Central memory CD4-positive, alpha-beta T cell (primary cell): ENCODE measurements around the gene CTAGE15.
"Not testable (repeated sequence)": the region's sequence is repeated elsewhere in the genome, so short reads cannot be mapped to it uniquely, and the experiment has no call there.

Experiments
- DNase-seq: peaks from one replicate; pipeline ENCODE4 v3.0.0; 2022
- total RNA-seq, 3 experiments: gene quantifications; one replicate each; lab custom pipeline; 2026; lab: John Stamatoyannopoulos, UW

CTAGE15 gene, protein sequence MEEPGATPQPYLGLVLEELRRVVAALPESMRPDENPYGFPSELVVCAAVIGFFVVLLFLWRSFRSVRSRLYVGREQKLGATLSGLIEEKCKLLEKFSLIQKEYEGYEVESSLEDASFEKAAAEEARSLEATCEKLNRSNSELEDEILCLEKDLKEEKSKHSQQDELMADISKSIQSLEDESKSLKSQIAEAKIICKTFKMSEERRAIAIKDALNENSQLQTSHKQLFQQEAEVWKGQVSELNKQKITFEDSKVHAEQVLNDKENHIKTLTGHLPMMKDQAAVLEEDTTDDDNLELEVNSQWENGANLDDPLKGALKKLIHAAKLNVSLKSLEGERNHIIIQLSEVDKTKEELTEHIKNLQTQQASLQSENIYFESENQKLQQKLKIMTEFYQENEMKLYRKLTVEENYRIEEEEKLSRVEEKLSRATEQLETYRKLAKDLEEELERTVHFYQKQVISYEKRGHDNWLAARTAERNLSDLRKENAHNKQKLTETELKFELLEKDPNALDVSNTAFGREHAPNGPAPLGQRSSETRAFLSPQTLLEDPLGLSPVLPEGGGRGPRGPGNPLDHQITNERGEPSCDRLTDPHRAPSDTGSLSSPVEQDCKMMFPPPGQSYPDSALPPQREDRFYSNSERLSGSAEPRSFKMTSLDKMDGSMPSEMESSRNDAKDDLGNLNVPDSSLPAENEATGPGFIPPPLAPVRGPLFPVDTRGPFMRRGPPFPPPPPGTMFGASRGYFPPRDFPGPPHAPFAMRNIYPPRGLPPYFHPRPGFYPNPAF
- 0 to 0.04 (median 0) reads per million in 3 experiments for total RNA-seq

DNA sequence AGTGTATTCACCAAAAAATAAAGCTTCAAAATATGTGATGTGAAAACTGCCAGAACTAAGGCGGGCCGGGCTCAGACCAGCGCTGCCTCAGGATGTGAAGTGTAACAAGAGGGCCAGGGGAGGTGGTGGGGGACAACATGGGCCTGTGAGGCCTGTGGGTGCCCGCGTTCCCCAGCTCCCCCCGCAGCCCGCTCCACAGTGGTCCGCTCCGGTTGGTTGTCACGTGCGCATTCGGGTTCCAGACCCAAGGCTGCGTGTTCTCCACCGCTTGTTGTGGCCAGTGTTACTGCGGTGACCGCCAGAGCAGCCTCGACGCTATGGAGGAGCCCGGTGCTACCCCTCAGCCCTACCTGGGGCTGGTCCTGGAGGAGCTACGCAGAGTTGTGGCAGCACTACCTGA, at the start of gene CTAGE15:
TSS of gene CTAGE15 (plus strand) at position 301 of the 400 bp plus-strand sequence. CDS start at position 318, 17 bp downstream.
- DNase-seq: not testable (repeated sequence)

DNA sequence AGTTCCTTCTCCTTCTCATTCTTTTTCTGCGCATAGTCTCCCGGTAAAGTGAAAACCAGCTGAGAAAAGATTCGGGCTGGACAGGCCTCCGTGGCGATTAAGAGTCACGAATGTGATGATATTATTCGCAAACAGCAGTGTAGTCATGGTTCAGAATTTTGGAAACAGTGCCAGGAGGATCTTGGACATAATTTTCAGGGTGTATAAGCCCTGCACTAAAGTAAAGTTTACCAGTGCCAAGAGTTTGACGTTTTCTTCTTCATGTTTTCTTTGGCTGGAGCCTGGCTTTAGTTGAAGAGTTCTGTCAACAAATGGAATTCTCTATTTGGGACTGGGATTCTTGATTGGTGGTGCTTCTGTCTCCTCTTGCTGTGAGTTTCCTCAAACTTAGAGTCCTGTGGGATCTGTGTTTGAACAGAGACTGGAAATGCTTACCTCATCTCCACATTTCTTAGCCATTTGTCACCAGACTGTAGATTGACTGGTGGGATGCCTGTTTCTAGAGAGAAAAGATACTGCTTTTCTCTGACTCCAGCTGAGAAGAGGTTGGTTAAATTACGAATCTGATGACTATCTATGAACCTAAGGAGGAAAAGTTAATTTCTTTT, 49.2 kb upstream of the CTAGE15 start:
- not testable (repeated sequence) for DNase-seq

DNA sequence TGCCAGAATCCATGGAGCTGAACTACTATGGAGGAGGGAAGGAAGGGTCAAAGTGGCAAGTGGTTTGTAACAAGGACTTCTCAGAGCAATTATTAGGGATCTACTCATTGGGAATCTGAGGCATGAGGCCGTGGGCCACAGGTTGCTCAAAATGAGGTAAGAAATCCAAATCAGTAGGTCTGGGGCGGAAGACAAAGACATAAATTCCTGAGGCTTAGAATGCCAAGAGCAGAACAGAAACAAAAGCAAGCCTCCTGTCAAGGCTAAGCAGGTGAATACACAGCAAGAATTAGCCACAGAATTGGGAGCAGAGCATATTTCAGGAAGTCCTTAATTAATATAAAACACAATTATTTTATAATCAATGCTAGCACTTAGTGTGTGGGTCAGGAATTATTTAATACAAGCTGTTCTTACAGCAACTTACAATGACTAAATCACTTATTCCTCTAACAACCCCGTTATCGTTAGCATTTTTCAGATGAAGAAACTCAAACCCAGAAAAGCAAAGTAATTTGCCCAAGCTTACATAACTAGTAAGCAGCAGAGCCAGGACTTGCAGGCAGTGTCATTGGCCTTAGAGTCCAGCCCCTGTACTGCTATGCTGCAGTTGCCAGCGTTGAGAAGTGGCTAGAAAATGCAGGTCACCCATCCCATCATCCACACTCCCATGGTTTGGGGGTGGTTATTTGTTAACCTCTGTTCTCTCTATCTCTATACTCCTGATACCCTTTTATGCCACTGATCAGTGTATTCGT, 40.3 kb upstream of the CTAGE15 start:
- DNase-seq: not testable (repeated sequence)

DNA sequence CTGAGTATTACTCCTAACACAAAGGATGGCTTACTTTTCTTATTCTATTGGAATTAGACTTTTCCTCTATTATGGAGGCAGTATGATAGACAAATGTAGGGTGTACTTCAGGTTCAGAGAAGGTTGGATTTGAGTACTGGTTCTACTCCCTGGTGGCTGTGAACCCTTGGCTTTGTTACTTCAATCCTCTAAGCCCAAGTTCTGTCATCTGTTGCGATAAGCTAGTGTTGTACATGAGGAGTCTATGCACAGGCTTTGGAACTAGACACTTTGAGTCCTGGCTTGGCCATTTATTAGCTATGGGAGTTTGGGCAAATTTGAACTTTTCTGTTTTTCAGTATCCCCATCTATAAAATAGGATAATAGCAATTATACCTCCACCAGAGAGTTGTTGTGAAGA, 39.7 kb upstream of the CTAGE15 start:
- not testable (repeated sequence) for DNase-seq

DNA sequence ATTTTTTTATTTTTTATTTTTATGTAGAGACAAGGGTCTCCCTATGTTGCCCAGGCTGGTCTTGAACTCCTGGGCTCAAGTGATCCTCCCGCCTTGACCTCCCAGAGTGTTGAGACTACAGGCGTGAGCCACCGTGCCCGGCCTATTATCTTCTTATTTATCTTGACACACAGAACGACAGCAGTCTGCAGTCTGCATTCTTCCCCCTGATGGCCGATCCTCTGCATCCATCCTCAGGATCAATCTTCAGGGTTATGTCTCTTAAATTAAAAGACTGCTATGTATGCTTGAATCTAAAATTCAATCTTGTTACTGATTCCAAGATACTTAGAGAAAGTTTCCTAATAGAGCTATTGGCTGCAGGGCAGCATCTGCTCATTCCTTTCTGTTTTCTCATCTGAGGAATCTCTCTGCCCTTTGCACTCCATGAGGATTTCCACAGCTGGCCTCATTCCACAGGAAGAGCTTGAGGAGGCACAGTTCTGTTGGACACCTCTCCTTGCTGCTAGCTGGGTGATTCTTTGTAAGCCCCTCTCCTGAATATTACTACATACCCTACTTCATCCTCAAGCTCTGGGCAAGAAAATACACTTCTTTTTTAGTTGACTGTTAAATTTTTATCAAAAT, 38.3 kb upstream of the CTAGE15 start:
- DNase-seq: not testable (repeated sequence)

DNA sequence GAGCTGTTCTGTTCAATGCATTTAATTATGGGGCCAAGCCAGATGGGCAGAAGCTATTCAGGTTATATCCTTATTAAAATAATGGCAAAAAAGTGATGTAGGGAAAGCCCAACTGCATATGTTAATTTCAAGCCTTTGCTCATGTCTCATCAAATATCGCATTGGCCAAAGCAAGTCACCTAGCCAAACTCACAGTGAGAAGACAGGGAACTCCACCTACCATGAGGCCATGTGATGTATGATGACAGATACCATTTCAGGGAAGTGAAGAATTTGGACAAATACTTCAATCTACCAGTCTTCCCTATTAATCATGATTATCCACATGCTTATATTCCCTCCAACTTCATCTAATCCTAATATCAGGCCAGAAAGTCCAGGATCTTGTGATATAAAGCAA, 35.2 kb upstream of the CTAGE15 start:
- not testable (repeated sequence) for DNase-seq

DNA sequence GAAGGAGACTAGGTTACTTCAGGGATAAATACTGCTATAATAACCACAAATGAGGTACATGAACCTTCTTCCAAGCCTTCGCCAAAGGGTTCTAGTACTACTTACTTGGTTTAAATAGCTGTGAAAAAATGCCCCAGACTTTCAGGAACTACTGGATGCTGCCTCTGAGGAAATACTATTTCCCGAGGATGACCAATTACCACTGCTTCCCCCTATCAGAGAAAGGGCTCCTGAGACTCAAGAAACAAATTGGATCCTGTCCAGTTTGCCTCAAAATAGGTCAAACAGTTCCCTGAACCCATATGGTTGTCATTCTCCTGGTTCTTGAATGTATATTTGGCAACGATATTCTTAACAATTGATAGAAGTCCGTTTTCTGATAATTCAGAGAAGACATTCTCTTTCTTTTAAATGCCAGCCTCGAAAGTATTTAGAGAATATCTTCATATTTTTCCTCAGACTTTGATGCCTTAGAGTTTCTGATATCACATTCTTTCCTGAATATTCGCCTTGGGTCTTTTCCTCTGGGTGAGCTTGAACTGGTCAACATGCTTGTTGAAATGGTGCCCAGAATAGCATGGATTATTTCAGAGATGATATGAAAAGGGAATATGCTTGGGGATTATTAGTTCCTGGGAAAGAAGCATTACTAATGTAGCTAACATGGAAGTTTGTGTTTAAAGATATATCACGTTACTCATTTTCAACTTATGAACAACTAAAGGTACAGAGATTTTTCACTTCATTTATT, 28.1 kb upstream of the CTAGE15 start:
- DNase-seq: not testable (repeated sequence)

DNA sequence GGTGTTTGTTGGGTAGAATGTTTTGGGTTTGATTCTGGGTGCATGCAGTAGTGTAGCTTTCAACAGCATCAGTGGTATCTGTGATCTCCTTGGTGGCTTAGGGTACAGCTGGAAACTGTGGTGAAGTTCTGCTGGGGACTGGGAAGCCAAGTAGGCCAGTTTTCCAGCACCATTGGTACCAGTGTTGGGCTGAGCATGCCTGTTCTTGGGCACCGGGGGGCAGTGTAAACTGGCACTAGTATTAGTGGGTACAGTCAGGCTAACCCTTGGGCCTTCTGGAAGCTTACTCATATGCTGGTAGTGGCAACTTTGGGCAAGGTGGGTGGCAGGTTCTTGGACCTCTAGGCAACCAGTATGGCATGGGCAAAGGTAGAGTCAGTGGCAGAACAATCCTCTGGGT, 15.6 kb upstream of the CTAGE15 start:
- DNase-seq: not testable (repeated sequence)

DNA sequence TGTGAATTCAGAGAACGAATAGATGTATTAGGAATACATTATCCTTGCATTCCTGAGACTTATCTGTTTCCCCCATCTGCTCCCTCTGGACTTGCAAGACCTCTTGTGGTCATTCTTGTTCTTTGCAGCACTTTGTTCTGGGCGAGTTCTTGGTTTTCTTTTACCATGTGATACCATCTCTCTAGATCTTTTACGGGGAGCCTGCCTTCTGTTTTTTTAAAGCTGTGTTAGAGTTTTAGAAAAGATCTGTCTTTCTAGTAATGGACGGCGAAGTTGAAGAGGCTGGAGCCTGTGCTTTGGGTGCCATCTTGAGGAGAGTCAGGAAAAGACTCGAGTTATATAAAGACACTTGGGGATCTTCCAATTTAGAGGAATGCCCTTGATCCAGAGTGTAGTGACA, 8.3 kb upstream of the CTAGE15 start:
- not testable (repeated sequence) for DNase-seq

DNA sequence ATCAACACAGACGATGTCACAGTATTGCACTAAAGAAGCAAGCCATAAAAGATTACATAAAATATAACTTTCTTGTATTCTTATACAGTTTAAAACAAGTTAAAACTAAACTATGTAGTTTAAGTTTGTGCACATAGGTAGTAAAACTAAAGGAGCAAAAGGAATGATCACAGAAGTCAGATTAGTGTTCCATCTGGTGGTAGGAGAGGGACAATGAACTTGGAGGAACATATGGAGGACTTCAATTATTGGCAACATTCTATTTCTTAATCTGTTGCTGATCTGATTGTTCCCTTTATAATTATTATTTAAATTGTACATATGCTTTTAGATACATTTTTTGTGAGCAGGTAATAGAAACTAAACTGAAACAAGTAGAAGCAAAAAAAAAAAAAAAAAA, 5.6 kb upstream of the CTAGE15 start:
- not testable (repeated sequence) for DNase-seq

DNA sequence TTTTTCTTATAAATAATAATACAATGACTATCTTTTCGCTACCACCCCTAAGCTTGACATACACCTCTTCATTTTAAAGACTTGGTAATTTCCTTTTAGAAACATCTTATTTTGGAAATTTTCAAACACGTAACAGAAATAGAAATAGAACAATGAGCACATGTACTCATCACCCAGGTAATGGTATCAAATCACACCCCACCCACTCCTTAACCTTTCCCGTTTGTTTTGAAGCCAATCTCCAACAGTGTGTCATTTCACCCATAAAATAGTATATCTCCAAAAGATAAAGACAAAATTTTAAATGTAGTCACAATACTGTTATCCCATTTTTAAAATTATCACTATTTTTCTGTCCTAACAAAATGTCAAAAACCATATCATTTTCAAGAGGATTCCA, 16.6 kb downstream of the CTAGE15 start:
- DNase-seq: not testable (repeated sequence)

DNA sequence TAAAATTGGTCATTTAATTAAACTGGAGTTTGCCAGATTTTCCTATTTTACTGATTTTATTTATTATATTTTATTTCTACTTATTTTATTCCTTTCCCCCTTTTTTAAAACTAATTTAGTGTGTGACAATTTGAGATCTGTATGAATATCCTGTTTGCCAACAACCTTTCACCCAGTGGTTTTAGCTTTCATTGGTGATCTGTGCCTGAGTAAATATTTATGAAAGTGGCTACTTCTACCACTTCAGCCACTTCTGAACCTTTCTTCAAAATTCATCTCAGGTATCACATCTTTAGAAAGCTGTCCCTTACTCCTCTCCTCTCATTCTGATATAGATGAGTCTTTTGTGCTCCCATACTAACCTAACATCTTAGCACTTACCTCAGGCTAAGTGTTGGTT, 18.3 kb downstream of the CTAGE15 start:
- DNase-seq: not testable (repeated sequence)

DNA sequence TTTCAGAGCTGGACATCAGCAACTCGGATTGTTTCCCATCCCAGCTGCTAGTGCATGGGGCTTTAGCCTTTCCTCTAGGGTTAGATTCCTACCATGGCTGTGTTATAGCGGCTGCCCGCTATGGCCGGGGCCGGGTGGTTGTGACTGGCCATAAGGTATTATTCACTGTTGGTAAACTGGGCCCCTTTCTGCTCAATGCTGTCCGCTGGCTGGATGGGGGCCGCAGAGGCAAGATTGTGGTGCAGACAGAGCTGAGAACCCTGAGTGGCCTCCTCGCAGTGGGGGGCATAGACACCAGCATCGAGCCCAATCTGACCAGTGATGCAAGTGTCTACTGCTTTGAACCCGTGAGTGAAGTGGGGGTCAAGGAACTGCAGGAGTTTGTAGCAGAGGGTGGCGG, 26.5 kb downstream of the CTAGE15 start:
- DNase-seq: not testable (repeated sequence)

DNA sequence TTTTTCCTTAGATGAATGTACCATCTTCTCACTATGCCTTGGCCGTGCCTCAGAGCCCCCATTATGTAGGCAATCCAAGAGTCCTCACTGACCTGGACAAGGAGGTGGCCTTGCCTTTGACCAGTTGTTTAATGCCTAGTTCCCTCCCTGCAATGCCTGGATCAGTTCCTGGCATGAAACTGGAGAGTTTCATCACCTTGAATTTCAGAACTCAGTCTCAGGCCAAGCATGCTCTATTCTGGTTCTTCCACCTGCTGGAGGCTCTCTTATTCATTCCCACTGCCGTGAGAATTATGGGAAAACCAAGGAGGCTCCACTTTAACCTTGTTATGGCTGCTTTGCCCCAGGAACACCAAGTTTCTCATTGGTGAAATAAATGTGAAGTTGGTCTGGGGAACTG, 31.9 kb downstream of the CTAGE15 start:
- not testable (repeated sequence) for DNase-seq

DNA sequence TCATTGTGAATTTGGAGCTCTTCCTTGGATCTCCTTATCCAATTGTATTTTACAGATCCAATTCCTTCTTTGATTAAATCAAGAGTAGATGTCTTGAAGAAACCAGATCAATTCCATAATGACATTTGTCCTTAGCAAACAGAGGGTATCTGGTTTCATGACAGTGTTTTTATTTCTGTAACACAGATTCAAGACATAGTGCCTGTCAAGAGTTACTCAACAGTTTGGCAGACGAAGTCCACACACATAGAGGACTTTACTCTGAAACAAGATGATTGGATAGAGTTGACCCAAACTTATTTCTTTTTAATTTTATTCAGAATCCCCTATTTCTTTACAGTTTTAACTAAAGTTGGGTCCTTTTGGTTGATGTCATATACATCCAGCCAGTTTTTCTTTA, 34.5 kb downstream of the CTAGE15 start:
- not testable (repeated sequence) for DNase-seq

DNA sequence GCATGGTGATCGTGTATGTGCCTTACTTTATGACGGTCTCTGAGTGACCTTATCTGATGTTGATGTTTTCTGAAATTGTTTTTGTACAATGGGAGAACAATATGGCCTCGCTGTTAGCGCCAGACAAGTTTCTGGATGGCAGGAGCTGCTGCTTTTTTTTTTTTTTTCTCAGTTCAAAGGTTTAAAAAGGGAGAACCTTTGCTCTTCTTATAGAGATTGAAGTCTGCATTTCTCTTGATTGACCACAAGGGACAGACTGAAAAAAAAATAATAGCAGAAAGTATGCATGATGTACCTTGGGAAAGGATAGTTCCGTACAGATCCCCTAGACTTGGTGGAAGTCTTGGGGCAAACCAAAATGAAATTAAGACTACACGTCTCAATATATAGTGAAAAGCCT, 43.9 kb downstream of the CTAGE15 start:
- DNase-seq: not testable (repeated sequence)

DNA sequence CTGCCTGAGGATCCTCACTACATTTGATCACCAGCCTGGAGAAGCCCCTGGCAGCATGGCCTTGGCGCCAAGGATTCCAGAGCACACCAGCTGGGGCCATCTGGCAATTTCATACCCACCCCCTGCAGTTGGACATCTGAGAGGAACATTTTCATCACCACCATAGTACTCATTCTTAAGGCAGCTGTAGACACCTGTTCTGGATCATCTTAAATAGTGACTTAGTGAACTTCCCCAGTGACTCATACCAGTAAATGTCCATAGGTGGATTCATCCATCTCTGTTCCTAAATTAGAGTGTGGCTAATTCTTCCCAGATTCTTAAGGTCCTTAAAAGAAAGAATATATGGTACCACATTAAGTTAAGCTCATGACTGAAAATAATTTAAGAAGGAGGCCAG, 45.6 kb downstream of the CTAGE15 start:
- DNase-seq: not testable (repeated sequence)

DNA sequence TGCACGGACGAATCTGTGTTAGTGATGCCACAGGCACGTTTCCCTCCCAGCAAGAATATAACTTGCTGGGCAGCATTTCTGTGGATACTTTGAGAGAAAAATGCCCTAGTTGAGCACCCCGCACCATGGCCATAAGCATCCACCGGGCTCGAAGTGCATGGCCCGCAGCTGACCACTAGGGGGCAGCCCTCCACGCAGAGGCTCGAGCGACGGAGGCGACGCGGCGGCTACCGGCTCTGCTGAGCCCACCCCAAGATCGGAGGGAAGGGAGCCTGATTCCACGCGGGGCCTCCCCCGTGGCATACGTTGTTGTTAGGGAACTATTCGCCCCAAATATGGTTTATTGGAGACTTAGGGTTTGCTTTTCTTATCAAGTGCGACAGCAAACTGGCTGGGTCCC, 48.5 kb downstream of the CTAGE15 start:
- not testable (repeated sequence) for DNase-seq

DNA sequence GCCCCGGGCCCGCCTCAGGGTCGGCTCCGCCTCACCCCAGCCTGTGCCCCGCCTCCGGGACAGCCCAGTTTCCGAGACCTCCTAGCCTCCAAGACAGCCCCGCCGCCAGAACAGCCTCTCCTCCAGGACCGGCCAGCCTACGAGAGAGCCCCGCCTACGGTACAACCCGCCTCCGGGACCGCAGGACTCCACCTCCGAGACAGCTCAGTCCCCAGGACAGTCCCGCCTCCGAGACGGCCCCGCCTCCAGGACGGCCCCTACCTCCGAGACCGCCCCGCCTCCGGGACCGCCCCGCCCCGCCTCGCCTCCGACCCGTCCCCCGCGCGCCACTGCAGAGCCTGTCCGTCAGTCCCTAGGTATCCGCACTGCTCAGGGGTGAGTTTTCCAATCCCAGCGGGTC, 49.0 kb downstream of the CTAGE15 start, which contains the start of gene TCAF2:
TSS of gene TCAF2 (plus strand) at position 329 of the 400 bp plus-strand sequence.
- DNase-seq: peak; percentile 70

DNA sequence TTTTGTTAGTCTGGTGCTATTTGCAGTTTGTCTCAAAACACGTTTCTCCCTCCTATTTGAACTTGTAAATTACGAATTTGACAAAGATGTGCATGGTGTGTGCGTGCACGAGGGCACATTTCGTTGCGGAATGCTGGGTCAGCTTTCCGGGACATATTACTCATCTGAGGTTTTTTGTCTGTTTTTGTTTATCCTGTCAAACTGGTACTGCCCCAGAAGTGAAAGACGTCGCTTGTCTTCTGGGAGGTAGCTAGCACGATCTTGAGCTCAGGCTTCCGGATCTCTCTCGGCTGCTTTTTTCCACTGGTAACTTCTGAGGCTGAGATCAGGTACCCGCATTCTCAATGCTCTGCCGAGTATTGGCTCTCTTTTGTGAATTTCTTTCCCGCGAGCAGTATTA, 49.6 kb downstream of the CTAGE15 start:
- DNase-seq: not testable (repeated sequence)

DNA sequence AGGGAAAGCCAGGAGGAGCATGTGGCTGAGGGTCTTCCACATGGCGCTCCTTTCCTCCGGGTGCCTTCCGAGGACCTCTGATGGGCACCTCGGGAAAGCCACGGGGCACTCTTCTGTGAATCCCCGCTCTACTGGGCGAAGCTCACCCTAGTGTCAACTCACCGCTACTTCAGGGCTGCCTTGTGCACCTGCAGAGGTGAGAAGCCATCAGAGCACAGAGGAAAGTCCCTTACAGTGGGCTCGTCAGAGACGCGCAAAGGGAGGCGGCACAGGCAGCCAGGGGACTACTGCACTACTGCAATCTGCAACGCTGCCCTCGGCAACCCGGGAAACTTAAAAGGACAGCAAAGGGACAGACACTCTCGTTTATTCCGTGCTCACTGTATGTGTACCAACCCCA, 50.5 kb downstream of the CTAGE15 start:
- not testable (repeated sequence) for DNase-seq
